Measurements from ENCODE around the gene TWIST2. TPM values are rescaled to one million over a fixed set of nuclear protein-coding genes. Genes with fewer than 3 reads are reported as not detected.

The TWIST2 gene
- total and polyA plus RNA-seq, 10 of the 15 experiments (the other 5 are each of a cell fraction or from before 2014, with no cell fraction given) = not detected

DNA sequence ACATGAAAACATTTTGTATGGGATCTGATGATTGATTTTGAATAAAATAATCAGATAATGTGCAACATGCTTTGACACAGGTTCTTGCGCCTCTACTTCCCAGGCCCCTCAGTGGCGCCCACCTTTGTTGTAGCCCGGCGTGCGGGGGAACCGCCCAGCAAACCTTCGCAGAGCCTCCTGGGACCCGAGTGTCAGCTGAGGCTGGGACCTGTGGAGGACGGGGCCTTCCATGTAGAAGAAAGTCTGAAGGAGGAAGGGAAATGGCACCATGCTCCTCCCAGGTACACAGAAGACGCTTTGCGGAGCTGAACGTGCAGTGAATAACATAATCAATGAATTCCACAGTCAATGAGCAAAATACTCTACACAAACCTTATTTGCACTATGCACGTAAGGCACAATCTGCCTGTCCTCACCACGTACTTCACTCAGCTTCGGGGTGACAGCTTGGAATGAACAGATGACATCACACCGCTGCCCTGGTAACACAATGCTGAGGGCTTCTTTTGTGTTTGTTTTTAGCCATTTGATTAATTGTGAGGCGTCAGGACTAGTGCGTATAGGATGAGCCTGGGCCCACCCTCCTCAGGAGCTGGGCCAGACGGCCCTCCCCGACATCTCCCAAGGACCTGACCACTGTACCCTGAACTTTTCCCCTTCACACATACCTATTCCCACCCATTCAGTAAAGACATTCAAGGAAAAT, 78.1 kb downstream of the TWIST2 start:
- TF ChIP-seq TCF12 (IDR thresholded peaks at IDR 0.05; ENCODE audit: low read depth, low read length) (no peak), CEBPB (IDR thresholded peaks at IDR 0.05; ENCODE audit: borderline replicate concordance in 1 of 2, low read depth in 2 of 2, low read length in 2 of 2) (no peak), MEF2B (IDR thresholded peaks at IDR 0.05; ENCODE audit: partially characterized antibody, poor library complexity, severe bottlenecking) (no peak), ZBED1 (IDR thresholded peaks at IDR 0.05; ENCODE audit: borderline replicate concordance) (no peak), POLR2A (IDR thresholded peaks at IDR 0.05; ENCODE audit: low read depth, low read length) (no peak), MEF2A (IDR thresholded peaks at IDR 0.05; ENCODE audit: insufficient read depth, low read depth, low read length) (no peak), CREB1 (IDR thresholded peaks at IDR 0.05; ENCODE audit: low read depth) (no peak), RUNX3 (IDR thresholded peaks at IDR 0.05; ENCODE audit: low read length) (no peak), JUND (IDR thresholded peaks at IDR 0.05; ENCODE audit: low read depth, low read length) (no peak), ESRRA (IDR thresholded peaks at IDR 0.05; ENCODE audit: low read length) (no peak), RB1 (IDR thresholded peaks at IDR 0.05; ENCODE audit: borderline replicate concordance) (no peak), SREBF1 (IDR thresholded peaks at IDR 0.05; ENCODE audit: low read length) (no peak)
- TF ChIP-seq, protein P1, sequence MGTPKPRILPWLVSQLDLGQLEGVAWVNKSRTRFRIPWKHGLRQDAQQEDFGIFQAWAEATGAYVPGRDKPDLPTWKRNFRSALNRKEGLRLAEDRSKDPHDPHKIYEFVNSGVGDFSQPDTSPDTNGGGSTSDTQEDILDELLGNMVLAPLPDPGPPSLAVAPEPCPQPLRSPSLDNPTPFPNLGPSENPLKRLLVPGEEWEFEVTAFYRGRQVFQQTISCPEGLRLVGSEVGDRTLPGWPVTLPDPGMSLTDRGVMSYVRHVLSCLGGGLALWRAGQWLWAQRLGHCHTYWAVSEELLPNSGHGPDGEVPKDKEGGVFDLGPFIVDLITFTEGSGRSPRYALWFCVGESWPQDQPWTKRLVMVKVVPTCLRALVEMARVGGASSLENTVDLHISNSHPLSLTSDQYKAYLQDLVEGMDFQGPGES (IDR thresholded peaks at IDR 0.05) = no peak
- Histone ChIP-seq H3K27me3 (replicated peaks in 1 of 2; ENCODE audit: control insufficient read depth in 2 of 2, insufficient read depth in 2 of 2, low read length in 1 of 2) (peaks cover 2 to 6% of the 10 kb centered on the region in 2 experiments; a peak in 2 of 4 replicates), H3K4me3 (no peak overlapping the region), H3K4me1 (ENCODE audit: control insufficient read depth, insufficient read depth, low read length) (no peaks in the 10 kb centered on the region), H4K20me1 (ENCODE audit: control insufficient read depth, insufficient read depth) (no peaks in the 10 kb centered on the region), H3K27ac (ENCODE audit: control insufficient read depth, insufficient read depth) (no peak overlapping the region), H3K9ac (ENCODE audit: control insufficient read depth, insufficient read depth, low read length) (no peak overlapping the region), H3K79me2 (ENCODE audit: control insufficient read depth, insufficient read depth, low read length) (no peaks in the 10 kb centered on the region), H3K9me3 (replicated peaks; ENCODE audit: control insufficient read depth, insufficient read depth, low read length) (no peaks in the 10 kb centered on the region), H3K4me2 (ENCODE audit: control insufficient read depth, insufficient read depth) (no peak overlapping the region), H3K36me3 (ENCODE audit: control insufficient read depth in 2 of 2, insufficient read depth in 2 of 2, low read length in 1 of 2) (no peaks in the 10 kb centered on the region), H2AFZ (ENCODE audit: control insufficient read depth, low read depth, low read length) (no peak overlapping the region)
- no peak for ATAC-seq
- BruUV-seq (replicated peaks) = no TSS peak
- ChIA-PET RAD21 (ENCODE audit: unreplicated experiment) (no interaction called here), SMC1A (ENCODE audit: uncharacterized antibody, unreplicated experiment) (no interaction called here), POLR2A (no interaction called here), CTCF (no interaction called here)
- in situ Hi-C loops (cut with MboI) (no loop called here), intact Hi-C loops (cut with micrococcal nuclease; ENCODE audit: unreplicated experiment) (no loop called here)
- no peak for FAIRE-seq
- DNase-seq (ENCODE audit: low read depth, low spot score) = no peak
- WGBS (ENCODE audit: insufficient coverage, insufficient replicate concordance, low lambda C conversion rate, missing lambda C conversion rate) = 45% methylated on average over 20 of the region's 20 CpGs
